DND-41 (cell line): ENCODE results near the gene HSPA12A.

Source experiments
- EZH2 ChIP-seq: IDR thresholded peaks from 3 replicates; pipeline ENCODE4 v1.6.1; 2012; ENCODE audit warnings: borderline replicate concordance, low read depth, mild to moderate bottlenecking, moderate library complexity, low read length, inconsistent platforms; ENCODE audit not compliant: severe bottlenecking
- TF ChIP-seq, protein P1 (sequence below): IDR thresholded peaks from 2 replicates; pipeline ENCODE4 v1.5.1; 2012; ENCODE audit warnings: borderline replicate concordance, low read length, moderate library complexity, mild to moderate bottlenecking; ENCODE audit not compliant: poor library complexity, severe bottlenecking; ENCODE audit errors: extremely low read depth

DNA sequence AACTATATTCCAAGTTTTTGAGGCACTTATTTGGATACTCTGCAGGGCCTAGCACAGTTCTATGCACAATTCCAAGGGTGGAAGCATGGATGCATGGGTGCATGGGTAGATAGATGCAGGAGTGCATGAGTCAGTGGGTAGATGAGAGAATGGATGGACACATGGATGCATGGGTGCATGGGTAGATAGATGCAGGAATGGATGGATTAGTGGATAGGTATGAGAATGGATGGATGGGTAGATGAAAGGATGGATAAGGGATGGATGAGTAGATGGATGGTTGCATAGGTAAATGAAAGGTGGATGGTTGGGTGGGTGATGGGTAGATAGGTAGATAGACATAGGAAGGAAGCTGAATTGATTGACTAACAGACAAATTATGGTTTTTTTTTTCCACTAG lies 106.0 kb downstream of the HSPA12A start:
- TF ChIP-seq, protein P1, sequence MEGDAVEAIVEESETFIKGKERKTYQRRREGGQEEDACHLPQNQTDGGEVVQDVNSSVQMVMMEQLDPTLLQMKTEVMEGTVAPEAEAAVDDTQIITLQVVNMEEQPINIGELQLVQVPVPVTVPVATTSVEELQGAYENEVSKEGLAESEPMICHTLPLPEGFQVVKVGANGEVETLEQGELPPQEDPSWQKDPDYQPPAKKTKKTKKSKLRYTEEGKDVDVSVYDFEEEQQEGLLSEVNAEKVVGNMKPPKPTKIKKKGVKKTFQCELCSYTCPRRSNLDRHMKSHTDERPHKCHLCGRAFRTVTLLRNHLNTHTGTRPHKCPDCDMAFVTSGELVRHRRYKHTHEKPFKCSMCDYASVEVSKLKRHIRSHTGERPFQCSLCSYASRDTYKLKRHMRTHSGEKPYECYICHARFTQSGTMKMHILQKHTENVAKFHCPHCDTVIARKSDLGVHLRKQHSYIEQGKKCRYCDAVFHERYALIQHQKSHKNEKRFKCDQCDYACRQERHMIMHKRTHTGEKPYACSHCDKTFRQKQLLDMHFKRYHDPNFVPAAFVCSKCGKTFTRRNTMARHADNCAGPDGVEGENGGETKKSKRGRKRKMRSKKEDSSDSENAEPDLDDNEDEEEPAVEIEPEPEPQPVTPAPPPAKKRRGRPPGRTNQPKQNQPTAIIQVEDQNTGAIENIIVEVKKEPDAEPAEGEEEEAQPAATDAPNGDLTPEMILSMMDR: no peak
- no peak for TF ChIP-seq EZH2
